ENCODE results near the gene CD81. TPM values are rescaled to one million over a fixed set of nuclear protein-coding genes. Genes with fewer than 3 reads are reported as not detected.

CD81 gene
- total RNA-seq, 4 donors from 2014 or later = 234 to 340 (median 277) TPM

- Histone ChIP-seq H3K27me3 (no peaks in the 10 kb centered on the region), H3K36me3 (peaks cover 59% of the 10 kb centered on the region), H3K4me1 (peaks cover 30% of the 10 kb centered on the region), H3K9me3 (no peaks in the 10 kb centered on the region), H3K4me3 (peak overlapping the region; percentile 91), H3K27ac (peak overlapping the region; percentile 93)
- no peak for DNase-seq (ENCODE audit: low spot score in 2 of 2)
- 54% methylated on average over 7 of the region's 7 CpGs for WGBS
- TF ChIP-seq EP300 (IDR thresholded peaks at IDR 0.05) (no peak), POLR2A (IDR thresholded peaks at IDR 0.05) (no peak), POLR2AphosphoS5 (IDR thresholded peaks at IDR 0.05) (no peak)
- TF ChIP-seq, protein P1, sequence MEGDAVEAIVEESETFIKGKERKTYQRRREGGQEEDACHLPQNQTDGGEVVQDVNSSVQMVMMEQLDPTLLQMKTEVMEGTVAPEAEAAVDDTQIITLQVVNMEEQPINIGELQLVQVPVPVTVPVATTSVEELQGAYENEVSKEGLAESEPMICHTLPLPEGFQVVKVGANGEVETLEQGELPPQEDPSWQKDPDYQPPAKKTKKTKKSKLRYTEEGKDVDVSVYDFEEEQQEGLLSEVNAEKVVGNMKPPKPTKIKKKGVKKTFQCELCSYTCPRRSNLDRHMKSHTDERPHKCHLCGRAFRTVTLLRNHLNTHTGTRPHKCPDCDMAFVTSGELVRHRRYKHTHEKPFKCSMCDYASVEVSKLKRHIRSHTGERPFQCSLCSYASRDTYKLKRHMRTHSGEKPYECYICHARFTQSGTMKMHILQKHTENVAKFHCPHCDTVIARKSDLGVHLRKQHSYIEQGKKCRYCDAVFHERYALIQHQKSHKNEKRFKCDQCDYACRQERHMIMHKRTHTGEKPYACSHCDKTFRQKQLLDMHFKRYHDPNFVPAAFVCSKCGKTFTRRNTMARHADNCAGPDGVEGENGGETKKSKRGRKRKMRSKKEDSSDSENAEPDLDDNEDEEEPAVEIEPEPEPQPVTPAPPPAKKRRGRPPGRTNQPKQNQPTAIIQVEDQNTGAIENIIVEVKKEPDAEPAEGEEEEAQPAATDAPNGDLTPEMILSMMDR (IDR thresholded peaks at IDR 0.05) = no peak
Measured at GRCh38 chr11:2398664-2399355, 21.7 kb downstream of the CD81 start.

- 18% methylated on average over 4 of the region's 23 CpGs for WGBS
- peak overlapping the region; percentile 93 for H3K27ac ChIP-seq
- DNase-seq (ENCODE audit: low spot score in 2 of 2) = no peak
- H3K4me3 ChIP-seq = peak overlapping the region; percentile 91
- no peaks in the 10 kb centered on the region for H3K9me3 ChIP-seq
- TF ChIP-seq, protein P1 (IDR thresholded peaks at IDR 0.05) = no peak
- TF ChIP-seq EP300 (IDR thresholded peaks at IDR 0.05) (no peak), POLR2AphosphoS5 (IDR thresholded peaks at IDR 0.05) (no peak), POLR2A (IDR thresholded peaks at IDR 0.05) (no peak)
- peaks cover 30% of the 10 kb centered on the region for H3K4me1 ChIP-seq
- peaks cover 59% of the 10 kb centered on the region for H3K36me3 ChIP-seq
- H3K27me3 ChIP-seq = no peaks in the 10 kb centered on the region
Measured at GRCh38 chr11:2399488-2400068, 22.5 kb downstream of the CD81 start.

GRCh38 chr11:2400069-2400761 is 23.1 kb downstream of the CD81 start, which contains the start of gene TSSC4:
Gene TSSC4 (plus strand): TSS chr11:2400750. CDS start chr11:2402634, 1,884 bp downstream.
- peaks cover 30% of the 10 kb centered on the region for H3K4me1 ChIP-seq
- no peaks in the 10 kb centered on the region for H3K9me3 ChIP-seq
- H3K27ac ChIP-seq = peak within 1 kb of the TSS; percentile 93
- H3K36me3 ChIP-seq = peaks cover 53% of the 10 kb centered on the region
- peak; percentile 100 for DNase-seq (ENCODE audit: low spot score in 2 of 2)
- TF ChIP-seq EP300 (IDR thresholded peaks at IDR 0.05) (no peak), POLR2A (IDR thresholded peaks at IDR 0.05) (peak in 1 of 2 donors; percentile 79), POLR2AphosphoS5 (IDR thresholded peaks at IDR 0.05) (peak; percentile 84 to 100 (median 90))
- TF ChIP-seq, protein P1 (IDR thresholded peaks at IDR 0.05) = peak; percentile 94 to 99
- no peaks in the 10 kb centered on the region for H3K27me3 ChIP-seq
- peak within 1 kb of the TSS; percentile 91 for H3K4me3 ChIP-seq
- under 1% methylated on average over 44 of the region's 66 CpGs for WGBS

DNA sequence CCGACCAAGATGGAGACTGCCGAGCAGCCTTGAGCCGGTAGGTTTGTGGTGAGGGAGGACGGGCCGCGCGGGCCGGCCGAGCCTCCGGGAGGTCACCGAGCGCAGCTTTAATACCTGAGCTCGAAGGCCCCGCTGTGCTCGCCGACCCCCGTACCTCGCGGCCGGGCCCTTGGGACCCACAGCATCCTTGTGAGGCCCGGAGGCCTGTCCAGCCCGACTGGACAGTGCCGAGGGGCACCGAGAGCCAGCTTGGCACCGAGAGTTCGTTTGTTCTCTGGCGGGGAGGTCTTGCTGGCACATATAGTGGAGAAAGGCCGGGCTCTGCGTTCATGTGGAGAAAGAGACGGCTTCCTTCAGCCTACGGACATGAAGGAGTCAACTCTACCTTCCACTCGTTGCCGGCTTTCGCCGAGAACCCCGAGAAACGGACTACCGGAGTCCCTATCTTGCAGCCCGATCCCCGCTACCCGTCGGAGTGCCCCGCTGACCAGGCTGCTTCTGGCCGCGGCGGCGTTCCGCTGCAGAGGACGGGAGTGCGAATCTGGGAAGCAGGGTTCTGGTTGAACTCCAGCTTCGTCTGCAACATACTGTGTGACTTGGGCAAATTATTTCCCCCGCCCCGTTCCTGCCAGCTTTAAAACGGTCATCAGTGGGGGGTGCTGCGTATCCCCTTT is 23.8 kb downstream of the CD81 start:
- TF ChIP-seq, protein P1 (IDR thresholded peaks at IDR 0.05) = no peak
- TF ChIP-seq EP300 (IDR thresholded peaks at IDR 0.05) = no peak
- peak in 1 of 2 donors; percentile 28 for TF ChIP-seq POLR2A (IDR thresholded peaks at IDR 0.05)
- TF ChIP-seq POLR2AphosphoS5 (IDR thresholded peaks at IDR 0.05) = no peak
- peaks cover 46% of the 10 kb centered on the region for H3K36me3 ChIP-seq

More for the DNA sequence above, 23.8 kb downstream of the CD81 start:
- H3K9me3 ChIP-seq = no peaks in the 10 kb centered on the region
- WGBS = 7% methylated on average over 3 of the region's 55 CpGs
- H3K4me1 ChIP-seq = peaks cover 30% of the 10 kb centered on the region
- DNase-seq (ENCODE audit: low spot score in 2 of 2) = no peak
- H3K27ac ChIP-seq = peak overlapping the region; percentile 87
- H3K4me3 ChIP-seq = peak overlapping the region; percentile 91
- H3K27me3 ChIP-seq = no peaks in the 10 kb centered on the region

All from suprapubic skin (tissue), 4 donors.